PC-3 (cell line): ENCODE measurements around the gene RBFOX2. TPM values are rescaled to one million over a fixed set of nuclear protein-coding genes. Genes with fewer than 3 reads are reported as not detected.

Experiments used
- ATAC-seq: fragments of 200-7000 bp; cut with Tn5 transposase; 2 replicates; pipeline ENCODE4 v1.9.1; 2020; ENCODE audit warnings: mild to moderate bottlenecking, moderate library complexity
- BruUV-seq: library from RNA; stranded (reverse); fragments of 400-500 nt; replicated peaks from 2 replicates; lab custom pipeline; 2021; lab: Mats Ljungman, UMichigan
- CTCF ChIA-PET: fragments of 300-600 bp; sonication (Branson Sonifier 250); formaldehyde crosslinking; loops from one replicate; lab custom pipeline; 2022; ENCODE audit warnings: antibody characterized with exemption; lab: Charles Lee
- POLR2A ChIA-PET: fragments of 300-600 bp; sonication (Branson Sonifier 250); formaldehyde crosslinking; loops from one replicate; lab custom pipeline; 2022; ENCODE audit warnings: antibody characterized with exemption; ENCODE audit not compliant: unreplicated experiment; lab: Charles Lee
- DNase-seq: peaks from one replicate; pipeline ENCODE4 v3.0.0-alpha.2; 2015
- H2AFZ ChIP-seq: fragments of 300-600 bp; sonication (generic); 2 replicates; pipeline ENCODE4 v1.6.0; 2016; ENCODE audit warnings: antibody characterized with exemption, low read length
- H3F3A ChIP-seq: fragments of 300-600 bp; sonication (generic); one replicate; pipeline ENCODE4 v1.6.0; 2017; ENCODE audit warnings: antibody characterized with exemption, low read length, control low read depth, mild to moderate bottlenecking; ENCODE audit not compliant: unreplicated experiment
- H3K27ac ChIP-seq: fragments of 300-600 bp; sonication (generic); 2 replicates; pipeline ENCODE4 v1.5.1; 2016; ENCODE audit warnings: mild to moderate bottlenecking, low read length
- H3K27me3 ChIP-seq: fragments of 300-600 bp; sonication (generic); 2 replicates; pipeline ENCODE4 v1.6.1; 2016; ENCODE audit warnings: low read length, mixed read lengths
- H3K36me3 ChIP-seq: fragments of 300-600 bp; sonication (generic); 2 replicates; pipeline ENCODE4 v1.6.1; 2016; ENCODE audit warnings: low read depth, mixed run types, low read length, mixed read lengths
- H3K4me1 ChIP-seq: fragments of 300-600 bp; sonication (generic); 2 replicates; pipeline ENCODE4 v1.5.1; 2016; ENCODE audit warnings: low read length; ENCODE audit not compliant: insufficient read depth
- H3K4me2 ChIP-seq: fragments of 300-600 bp; sonication (generic); 2 replicates; pipeline ENCODE4 v1.6.0; 2016; ENCODE audit warnings: low read length
- H3K4me3 ChIP-seq: fragments of 300-600 bp; sonication (generic); 2 replicates; pipeline ENCODE4 v1.5.1; 2016; ENCODE audit warnings: mild to moderate bottlenecking, low read length, mixed read lengths
- H3K79me2 ChIP-seq: fragments of 300-600 bp; sonication (generic); 2 replicates; pipeline ENCODE4 v1.6.1; 2017; ENCODE audit warnings: low read length, mixed read lengths
- H3K9ac ChIP-seq: fragments of 300-600 bp; sonication (generic); 2 replicates; pipeline ENCODE4 v1.6.0; 2016; ENCODE audit warnings: mild to moderate bottlenecking, low read length
- H3K9me2 ChIP-seq: fragments of 300-600 bp; sonication (generic); replicated peaks from 2 replicates; pipeline ENCODE4 v1.6.1; 2016; ENCODE audit warnings: mixed run types, low read length, mixed read lengths
- H3K9me3 ChIP-seq: fragments of 300-600 bp; sonication (generic); 2 replicates; pipeline ENCODE4 v1.6.1; 2016; ENCODE audit warnings: low read length, mixed read lengths
- H4K20me1 ChIP-seq: fragments of 300-600 bp; sonication (generic); 2 replicates; pipeline ENCODE4 v1.6.1; 2016; ENCODE audit warnings: low read length, mixed read lengths
- EZH2 ChIP-seq: fragments of 300-600 bp; sonication (generic); IDR thresholded peaks from one replicate; pipeline ENCODE4 v1.6.1; 2017; ENCODE audit warnings: antibody characterized with exemption, mild to moderate bottlenecking, low read length; ENCODE audit not compliant: unreplicated experiment
- EZH2phosphoT487 ChIP-seq: fragments of 300-600 bp; sonication (generic); IDR thresholded peaks from 2 replicates; pipeline ENCODE4 v1.6.1; 2018; ENCODE audit warnings: mild to moderate bottlenecking, antibody characterized with exemption, low read length, borderline replicate concordance
- intact Hi-C: fragments of 100-400 bp; cut with micrococcal nuclease; formaldehyde crosslinking; loops from 2 replicates; pipeline ENCODE4 v1.9.0; 2023
- total RNA-seq: library from RNA; depleted of rRNA; stranded (reverse); fragments of >200 nt; gene quantifications from 2 replicates; pipeline ENCODE4 v1.2.3, GENCODE V29; 2014
- TF ChIP-seq, protein P1 (sequence below): fragments of 300-600 bp; sonication (generic); conservative IDR thresholded peaks from 2 replicates; pipeline ENCODE4 v1.5.1; 2017; ENCODE audit warnings: antibody characterized with exemption, low read depth, mild to moderate bottlenecking, low read length

The RBFOX2 gene
- total RNA-seq, 1 experiment from 2014 or later = 75.1 TPM

DNA sequence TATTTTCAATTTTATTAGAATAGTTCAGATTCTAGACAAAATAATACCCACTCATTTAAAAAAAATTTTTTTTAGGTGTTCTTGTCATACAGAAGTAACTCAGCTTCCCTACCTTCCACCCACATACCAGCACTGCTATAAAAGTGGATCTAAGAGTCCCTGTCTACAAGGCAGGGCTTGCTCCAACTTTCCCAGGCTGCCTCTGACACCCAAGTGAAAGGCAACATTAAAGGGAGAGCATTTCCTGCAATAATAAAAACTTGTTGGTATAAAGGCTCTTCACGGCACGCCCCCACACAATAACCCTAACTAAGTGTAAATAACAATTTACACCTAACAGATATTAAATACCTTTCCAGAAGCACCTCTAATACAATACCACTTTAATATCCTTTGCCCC is 183.7 kb downstream of the RBFOX2 start:
- BruUV-seq = no TSS peak
- POLR2A ChIA-PET = no interaction called here
- H3K79me2 ChIP-seq = peaks cover 18% of the 10 kb centered on the region

DNA sequence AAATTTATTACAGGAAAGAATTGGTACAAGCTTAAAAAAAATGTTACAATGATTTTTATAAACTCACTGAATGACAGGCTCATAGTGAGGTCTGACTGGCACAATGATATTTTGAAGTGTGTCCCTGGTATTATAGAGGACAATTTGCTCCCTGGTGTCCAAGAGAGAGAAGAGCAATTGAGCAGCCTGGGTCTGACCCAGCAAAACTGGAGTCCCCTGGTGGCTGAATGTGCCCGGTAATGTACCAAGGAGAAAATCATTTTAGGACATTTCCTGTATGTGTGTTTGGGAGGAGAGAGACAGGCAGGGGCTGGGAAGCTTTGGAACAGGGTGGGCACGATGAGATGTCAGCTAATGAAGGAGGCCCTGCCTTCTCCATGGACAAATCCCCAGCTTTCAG is 185.7 kb downstream of the RBFOX2 start:
- POLR2A ChIA-PET = no interaction called here
- TF ChIP-seq EZH2 = no peak
- TF ChIP-seq, protein P1, sequence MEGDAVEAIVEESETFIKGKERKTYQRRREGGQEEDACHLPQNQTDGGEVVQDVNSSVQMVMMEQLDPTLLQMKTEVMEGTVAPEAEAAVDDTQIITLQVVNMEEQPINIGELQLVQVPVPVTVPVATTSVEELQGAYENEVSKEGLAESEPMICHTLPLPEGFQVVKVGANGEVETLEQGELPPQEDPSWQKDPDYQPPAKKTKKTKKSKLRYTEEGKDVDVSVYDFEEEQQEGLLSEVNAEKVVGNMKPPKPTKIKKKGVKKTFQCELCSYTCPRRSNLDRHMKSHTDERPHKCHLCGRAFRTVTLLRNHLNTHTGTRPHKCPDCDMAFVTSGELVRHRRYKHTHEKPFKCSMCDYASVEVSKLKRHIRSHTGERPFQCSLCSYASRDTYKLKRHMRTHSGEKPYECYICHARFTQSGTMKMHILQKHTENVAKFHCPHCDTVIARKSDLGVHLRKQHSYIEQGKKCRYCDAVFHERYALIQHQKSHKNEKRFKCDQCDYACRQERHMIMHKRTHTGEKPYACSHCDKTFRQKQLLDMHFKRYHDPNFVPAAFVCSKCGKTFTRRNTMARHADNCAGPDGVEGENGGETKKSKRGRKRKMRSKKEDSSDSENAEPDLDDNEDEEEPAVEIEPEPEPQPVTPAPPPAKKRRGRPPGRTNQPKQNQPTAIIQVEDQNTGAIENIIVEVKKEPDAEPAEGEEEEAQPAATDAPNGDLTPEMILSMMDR = peak; percentile 75
- no peaks in the 10 kb centered on the region for H3K9me3 ChIP-seq
- H2AFZ ChIP-seq = no peak overlapping the region
- H3K9ac ChIP-seq = no peak overlapping the region
- no peaks in the 10 kb centered on the region for H4K20me1 ChIP-seq
- peaks cover 38% of the 10 kb centered on the region for H3K79me2 ChIP-seq
- H3K27me3 ChIP-seq = no peaks in the 10 kb centered on the region
- H3F3A ChIP-seq = no peaks in the 10 kb centered on the region
- peaks cover 11% of the 10 kb centered on the region; the same call in 1 of the 2 replicates for H3K4me1 ChIP-seq
- no peak overlapping the region for H3K4me2 ChIP-seq
- H3K4me3 ChIP-seq = no peak overlapping the region
- BruUV-seq = no TSS peak
- no peaks in the 10 kb centered on the region for H3K36me3 ChIP-seq
- intact Hi-C loops = loop anchor here (2.0 to 10.0 kb wide), 2 partner anchors 78 to 282 kb away; no protein-coding TSS in a partner anchor
- H3K27ac ChIP-seq = no peak overlapping the region
- CTCF ChIA-PET = interaction anchor here (0.6 kb wide), 2 partner anchors 64 to 317 kb away, joined by 3 to 6 read pairs; no protein-coding TSS in a partner anchor
- ATAC-seq (peak; percentile 52), DNase-seq (peak; percentile 72)
- no peaks in the 10 kb centered on the region for H3K9me2 ChIP-seq

More for the DNA sequence above, 183.7 kb downstream of the RBFOX2 start:
- H3K36me3 ChIP-seq = no peaks in the 10 kb centered on the region
- H3K27ac ChIP-seq = no peak overlapping the region
- no peak overlapping the region for H3K4me2 ChIP-seq
- no peaks in the 10 kb centered on the region for H3K9me3 ChIP-seq
- H3K27me3 ChIP-seq = no peaks in the 10 kb centered on the region
- no peak for DNase-seq
- TF ChIP-seq, protein P1 = no peak
- no peak for TF ChIP-seq EZH2phosphoT487
- no peak for TF ChIP-seq EZH2
- no peak overlapping the region for H3K9ac ChIP-seq
- CTCF ChIA-PET = no interaction called here
- H2AFZ ChIP-seq = no peak overlapping the region
- H4K20me1 ChIP-seq = no peaks in the 10 kb centered on the region
- peaks cover 11% of the 10 kb centered on the region; the same call in 1 of the 2 replicates for H3K4me1 ChIP-seq
- H3F3A ChIP-seq = no peaks in the 10 kb centered on the region
- intact Hi-C loops = loop anchor here (10.0 kb wide), 1 partner anchor 280 kb away; no protein-coding TSS in a partner anchor
- H3K4me3 ChIP-seq = no peak overlapping the region
- H3K9me2 ChIP-seq = no peaks in the 10 kb centered on the region
- no peak for ATAC-seq

DNA sequence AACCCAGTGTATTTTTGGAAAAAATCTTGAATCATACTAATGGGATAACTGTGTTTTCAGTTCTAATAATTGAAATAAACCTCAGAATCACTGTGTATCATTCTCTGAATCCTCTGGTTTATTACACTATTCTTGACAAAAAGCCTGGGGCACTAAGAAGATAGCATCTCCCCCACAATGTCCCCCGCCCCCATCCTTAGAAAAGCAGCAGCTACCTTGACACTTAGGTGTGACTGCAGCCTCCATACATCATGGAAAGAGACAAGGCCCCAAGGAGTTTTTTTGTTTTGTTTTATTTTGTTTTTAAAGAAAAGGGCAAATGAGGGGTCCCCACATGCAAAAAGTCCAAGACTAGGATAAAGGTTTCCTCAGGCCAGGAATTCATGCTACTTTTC is 186.1 kb downstream of the RBFOX2 start:
- CTCF ChIA-PET = no interaction called here
- peaks cover 15% of the 10 kb centered on the region; the same call in 1 of the 2 replicates for H3K4me1 ChIP-seq
- H3K9ac ChIP-seq = no peak overlapping the region
- BruUV-seq = no TSS peak
- no peaks in the 10 kb centered on the region for H4K20me1 ChIP-seq
- TF ChIP-seq EZH2phosphoT487 (no peak), EZH2 (no peak)
- TF ChIP-seq, protein P1 = no peak
- intact Hi-C loops = loop anchor here (2.0 to 10.0 kb wide), 2 partner anchors 78 to 282 kb away; no protein-coding TSS in a partner anchor
- H3K27ac ChIP-seq = no peak overlapping the region
- peaks cover 42% of the 10 kb centered on the region for H3K79me2 ChIP-seq
- H2AFZ ChIP-seq = no peak overlapping the region
- H3K27me3 ChIP-seq = no peaks in the 10 kb centered on the region
- H3K9me3 ChIP-seq = no peaks in the 10 kb centered on the region
- no peak overlapping the region for H3K4me3 ChIP-seq
- H3K9me2 ChIP-seq = no peaks in the 10 kb centered on the region
- POLR2A ChIA-PET = no interaction called here
- no peaks in the 10 kb centered on the region for H3K36me3 ChIP-seq
- H3F3A ChIP-seq = no peaks in the 10 kb centered on the region
- no peak for DNase-seq
- no peak for ATAC-seq
- no peak overlapping the region for H3K4me2 ChIP-seq
